PC-9 (cell line): ENCODE data around the gene F3. TPM values are rescaled to one million over a fixed set of nuclear protein-coding genes. Genes with fewer than 3 reads are reported as not detected.

Experiments
- BruUV-seq: library from RNA; stranded (reverse); fragments of 400-500 nt; replicated peaks from 2 replicates; lab custom pipeline; 2021; lab: Mats Ljungman, UMichigan
- CTCF ChIA-PET: fragments of 300-600 bp; sonication (Branson Sonifier 250); formaldehyde crosslinking; loops from one replicate; lab custom pipeline; 2022; ENCODE audit warnings: antibody characterized with exemption; lab: Charles Lee
- POLR2A ChIA-PET: fragments of 300-600 bp; sonication (Branson Sonifier 250); formaldehyde crosslinking; loops from one replicate; lab custom pipeline; 2022; ENCODE audit warnings: antibody characterized with exemption; ENCODE audit not compliant: unreplicated experiment; lab: Charles Lee
- DNase-seq, 2 experiments: peaks; one replicate each; pipeline versions ENCODE4 v3.0.0 to v3.0.0-alpha.2; 2015 to 2022; ENCODE audit warnings: mixed read lengths in 1 of 2
- H2AFZ ChIP-seq: fragments of 200-600 bp; sonication (generic); 2 replicates; pipeline ENCODE4 v1.8.1; 2017; ENCODE audit warnings: antibody characterized with exemption
- H3F3A ChIP-seq: fragments of 200-600 bp; sonication (generic); 2 replicates; pipeline ENCODE4 v1.8.1; 2017; ENCODE audit warnings: antibody characterized with exemption, mild to moderate bottlenecking, low read depth; ENCODE audit not compliant: insufficient read depth
- H3K27ac ChIP-seq: fragments of 200-600 bp; sonication (generic); 2 replicates; pipeline ENCODE4 v1.6.1; 2016; ENCODE audit warnings: mixed run types
- H3K27me3 ChIP-seq: fragments of 200-600 bp; sonication (generic); 2 replicates; pipeline ENCODE4 v1.6.1; 2016; ENCODE audit warnings: low read depth, mixed run types; ENCODE audit not compliant: insufficient read depth
- H3K36me3 ChIP-seq: fragments of 200-600 bp; sonication (generic); 2 replicates; pipeline ENCODE4 v1.6.1; 2016; ENCODE audit warnings: low read depth, mixed run types
- H3K4me1 ChIP-seq: fragments of 200-600 bp; sonication (generic); replicated peaks from 2 replicates; pipeline ENCODE4 v1.6.1; 2016; ENCODE audit warnings: mixed run types; ENCODE audit not compliant: insufficient read depth
- H3K4me2 ChIP-seq: fragments of 200-600 bp; sonication (generic); 2 replicates; pipeline ENCODE4 v1.6.1; 2017; ENCODE audit warnings: mixed run types
- H3K4me3 ChIP-seq: fragments of 200-600 bp; sonication (generic); 2 replicates; pipeline ENCODE4 v1.6.1; 2016; ENCODE audit warnings: mixed run types
- H3K79me2 ChIP-seq: fragments of 200-600 bp; sonication (generic); 2 replicates; pipeline ENCODE4 v1.6.1; 2017; ENCODE audit warnings: low read depth, mixed run types
- H3K9me2 ChIP-seq: fragments of 200-600 bp; sonication (generic); 2 replicates; pipeline ENCODE4 v1.8.1; 2017; ENCODE audit warnings: mild to moderate bottlenecking; ENCODE audit not compliant: insufficient read depth
- H3K9me3 ChIP-seq: fragments of 200-600 bp; sonication (generic); 2 replicates; pipeline ENCODE4 v1.8.1; 2016; ENCODE audit warnings: low read depth; ENCODE audit not compliant: insufficient read depth
- H4K20me1 ChIP-seq: fragments of 200-600 bp; sonication (generic); 2 replicates; pipeline ENCODE4 v1.8.1; 2017; ENCODE audit not compliant: insufficient read depth
- EZH2 ChIP-seq: fragments of 200-600 bp; sonication (generic); IDR thresholded peaks from 2 replicates; pipeline ENCODE4 v1.8.0; 2017; ENCODE audit warnings: antibody characterized with exemption, low read depth
- intact Hi-C: fragments of 100-400 bp; cut with micrococcal nuclease; formaldehyde crosslinking; loops from one replicate; pipeline ENCODE4 v1.10.0; 2022; ENCODE audit not compliant: unreplicated experiment
- total RNA-seq: library from RNA; stranded (reverse); gene quantifications from 2 replicates; pipeline ENCODE4 v1.2.3, GENCODE V29; 2021
- TF ChIP-seq, protein P1 (sequence below): fragments of 200-600 bp; sonication (generic); conservative IDR thresholded peaks from 2 replicates; pipeline ENCODE4 v1.6.1; 2017; ENCODE audit warnings: mixed run types, antibody characterized with exemption, mild to moderate bottlenecking, moderate library complexity

The F3 gene
- total RNA-seq, 1 experiment from 2014 or later: 335 TPM

DNA sequence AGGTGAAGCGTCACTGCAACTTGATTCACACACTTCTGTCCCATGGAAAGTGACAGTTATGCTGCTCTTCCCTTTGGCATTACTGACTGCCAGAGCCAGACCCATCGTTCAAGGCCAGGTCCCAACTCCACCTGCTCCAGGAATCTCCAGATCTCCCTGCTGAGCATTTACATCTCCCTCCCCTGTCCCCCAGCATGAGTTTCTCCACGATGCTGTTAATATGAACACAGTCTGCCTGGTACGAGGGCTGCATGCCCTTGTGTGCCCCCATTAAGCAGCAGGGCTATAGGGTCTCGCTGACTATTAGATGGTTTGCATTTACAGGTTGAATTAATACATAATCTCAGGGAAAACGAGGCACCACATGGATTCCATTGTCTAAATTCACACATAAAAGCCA lies 4.3 kb downstream of the F3 start:
- CTCF ChIA-PET: no interaction called here
- no peak for DNase-seq
- Histone ChIP-seq H3K27ac (peak overlapping the region; percentile 87), H3K27me3 (no peaks in the 10 kb centered on the region), H3K9me3 (no peaks in the 10 kb centered on the region), H3K4me3 (peak overlapping the region; percentile 80), H3K36me3 (peaks cover 80% of the 10 kb centered on the region), H3K4me1 (peaks cover 71% of the 10 kb centered on the region), H3F3A (peaks cover 90% of the 10 kb centered on the region), H3K79me2 (peaks cover 98% of the 10 kb centered on the region), H4K20me1 (peaks cover 26% of the 10 kb centered on the region), H2AFZ (no peak overlapping the region), H3K4me2 (peak overlapping the region; percentile 94), H3K9me2 (no peaks in the 10 kb centered on the region)
- POLR2A ChIA-PET: interaction anchor here (0.5 to 1.4 kb wide), 2 partner anchors 10 to 86 kb away, joined by 5 to 6 read pairs; no protein-coding TSS in a partner anchor
- intact Hi-C loops: no loop called here
- no TSS peak for BruUV-seq
- TF ChIP-seq, protein P1, sequence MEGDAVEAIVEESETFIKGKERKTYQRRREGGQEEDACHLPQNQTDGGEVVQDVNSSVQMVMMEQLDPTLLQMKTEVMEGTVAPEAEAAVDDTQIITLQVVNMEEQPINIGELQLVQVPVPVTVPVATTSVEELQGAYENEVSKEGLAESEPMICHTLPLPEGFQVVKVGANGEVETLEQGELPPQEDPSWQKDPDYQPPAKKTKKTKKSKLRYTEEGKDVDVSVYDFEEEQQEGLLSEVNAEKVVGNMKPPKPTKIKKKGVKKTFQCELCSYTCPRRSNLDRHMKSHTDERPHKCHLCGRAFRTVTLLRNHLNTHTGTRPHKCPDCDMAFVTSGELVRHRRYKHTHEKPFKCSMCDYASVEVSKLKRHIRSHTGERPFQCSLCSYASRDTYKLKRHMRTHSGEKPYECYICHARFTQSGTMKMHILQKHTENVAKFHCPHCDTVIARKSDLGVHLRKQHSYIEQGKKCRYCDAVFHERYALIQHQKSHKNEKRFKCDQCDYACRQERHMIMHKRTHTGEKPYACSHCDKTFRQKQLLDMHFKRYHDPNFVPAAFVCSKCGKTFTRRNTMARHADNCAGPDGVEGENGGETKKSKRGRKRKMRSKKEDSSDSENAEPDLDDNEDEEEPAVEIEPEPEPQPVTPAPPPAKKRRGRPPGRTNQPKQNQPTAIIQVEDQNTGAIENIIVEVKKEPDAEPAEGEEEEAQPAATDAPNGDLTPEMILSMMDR: no peak
- TF ChIP-seq EZH2: no peak

DNA sequence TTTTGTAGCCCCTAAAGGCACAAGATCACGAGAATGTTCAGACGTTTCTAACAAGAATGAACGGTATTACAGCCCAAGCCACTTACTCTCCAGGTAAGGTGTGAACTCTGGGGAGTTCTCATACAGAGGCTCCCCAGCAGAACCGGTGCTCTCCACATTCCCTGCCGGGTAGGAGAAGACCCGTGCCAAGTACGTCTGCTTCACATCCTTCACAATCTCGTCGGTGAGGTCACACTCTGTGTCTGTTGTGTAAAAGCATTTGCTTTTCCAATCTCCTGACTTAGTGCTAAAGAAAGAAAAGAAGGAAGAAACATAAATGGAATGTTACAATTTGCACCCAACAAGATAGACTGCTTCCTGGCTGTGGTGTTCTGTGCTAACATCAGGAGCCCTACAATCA lies 5.7 kb downstream of the F3 start:
- Histone ChIP-seq H3K27me3 (no peaks in the 10 kb centered on the region), H3K4me2 (peak overlapping the region; percentile 94), H4K20me1 (peaks cover 26% of the 10 kb centered on the region), H3F3A (peaks cover 97% of the 10 kb centered on the region), H3K9me2 (no peaks in the 10 kb centered on the region), H3K79me2 (peaks cover 97% of the 10 kb centered on the region), H3K9me3 (no peaks in the 10 kb centered on the region), H3K27ac (peak overlapping the region; percentile 87), H3K36me3 (peaks cover 93% of the 10 kb centered on the region), H3K4me1 (peaks cover 83% of the 10 kb centered on the region), H2AFZ (no peak overlapping the region), H3K4me3 (peak overlapping the region; percentile 80; the same call in 1 of the 2 replicates)
- no peak for TF ChIP-seq EZH2
- TF ChIP-seq, protein P1: no peak
- intact Hi-C loops: no loop called here
- ChIA-PET CTCF (interaction anchor here (0.5 kb wide), 1 partner anchor 179 kb away, joined by 3 read pairs; no protein-coding TSS in a partner anchor), POLR2A (interaction anchor here (0.6 to 1.4 kb wide), 7 partner anchors 8 to 179 kb away, joined by 3 to 6 read pairs (median 5); no protein-coding TSS in a partner anchor)
- BruUV-seq: no TSS peak
- DNase-seq: no peak

DNA sequence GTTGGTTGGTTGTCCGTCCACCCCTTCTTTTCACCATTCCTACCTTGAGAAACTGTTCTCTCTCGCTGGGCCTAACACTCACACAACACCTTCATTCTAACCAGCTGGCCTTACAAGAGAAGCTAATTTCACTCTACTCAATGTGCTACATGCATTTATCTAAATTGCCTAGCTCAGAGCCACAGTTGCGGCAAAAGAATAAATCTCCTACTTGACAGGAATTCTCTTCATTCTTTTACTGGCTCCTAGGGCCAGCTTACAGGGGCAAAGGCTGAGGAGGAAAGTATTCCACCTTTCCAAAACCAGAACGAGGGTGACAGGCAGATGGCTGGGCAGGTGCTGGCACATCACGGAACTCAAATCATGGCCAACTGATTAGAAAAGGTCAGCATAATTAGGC lies 6.5 kb downstream of the F3 start:
- peak overlapping the region; percentile 87 for H3K27ac ChIP-seq
- peaks cover 26% of the 10 kb centered on the region for H4K20me1 ChIP-seq
- DNase-seq: no peak
- H3F3A ChIP-seq: peaks cover 98% of the 10 kb centered on the region
- H3K9me2 ChIP-seq: no peaks in the 10 kb centered on the region
- no peaks in the 10 kb centered on the region for H3K27me3 ChIP-seq
- TF ChIP-seq EZH2: no peak
- TF ChIP-seq, protein P1: no peak
- no TSS peak for BruUV-seq
- H3K79me2 ChIP-seq: peaks cover 89% of the 10 kb centered on the region
- intact Hi-C loops: no loop called here
- H3K4me2 ChIP-seq: peak overlapping the region; percentile 94
- no peaks in the 10 kb centered on the region for H3K9me3 ChIP-seq
- peaks cover 97% of the 10 kb centered on the region for H3K36me3 ChIP-seq
- H3K4me1 ChIP-seq: peaks cover 91% of the 10 kb centered on the region
- ChIA-PET POLR2A (interaction anchor here (0.6 to 0.8 kb wide), 3 partner anchors 88 to 127 kb away, joined by 3 to 6 read pairs (median 5); no protein-coding TSS in a partner anchor), CTCF (no interaction called here)
- no peak overlapping the region for H2AFZ ChIP-seq
- H3K4me3 ChIP-seq: no peak overlapping the region
